CD4-positive, CD25-positive, alpha-beta regulatory T cell (primary cell): ENCODE data around the gene ZG16B. TPM values are rescaled to one million over a fixed set of nuclear protein-coding genes. Genes with fewer than 3 reads are reported as not detected.

Experiments used
- ATAC-seq, 2 donors: fragments of 150-1000 bp; cut with Tn5 transposase; one replicate each; pipeline ENCODE4 v1.10.0; 2021; ENCODE audit warnings: low read depth in 2 of 2, moderate number of reproducible peaks in 2 of 2, moderate library complexity in 1 of 2
- DNase-seq, 3 donors: peaks; one replicate each; pipeline versions ENCODE4 v3.0.0 to v3.0.0-alpha.2; 2012 to 2022; ENCODE audit warnings: mixed read lengths in 1 of 3
- H3K27ac ChIP-seq: one replicate; pipeline ENCODE4 v1.7.0; 2013; ENCODE audit warnings: mild to moderate bottlenecking, low read length; ENCODE audit not compliant: insufficient read depth, poor library complexity, severe bottlenecking
- H3K27me3 ChIP-seq: one replicate; pipeline ENCODE4 v1.7.0; 2013; ENCODE audit warnings: low read length; ENCODE audit not compliant: control insufficient read depth, insufficient read depth
- H3K36me3 ChIP-seq: one replicate; pipeline ENCODE4 v1.7.0; 2013; ENCODE audit warnings: mild to moderate bottlenecking, low read length, moderate library complexity; ENCODE audit not compliant: control insufficient read depth, insufficient read depth
- H3K4me1 ChIP-seq: 2 replicates; pipeline ENCODE4 v1.7.0; 2013; ENCODE audit warnings: mild to moderate bottlenecking, low read length; ENCODE audit not compliant: insufficient read depth, control insufficient read depth, poor library complexity, severe bottlenecking
- H3K4me3 ChIP-seq: one replicate; pipeline ENCODE4 v1.7.0; 2013; ENCODE audit warnings: low read depth, mild to moderate bottlenecking, low read length, moderate library complexity
- H3K9me3 ChIP-seq, 2 experiments: 1 replicate in 1 of 2; 2 replicates in 1 of 2; pipeline ENCODE4 v1.7.0; 2013; ENCODE audit warnings: low read length in 2 of 2, mild to moderate bottlenecking in 1 of 2, moderate library complexity in 1 of 2; ENCODE audit not compliant: control insufficient read depth in 2 of 2
- H3K27ac Mint-ChIP-seq, 3 donors: one replicate each; pipeline ENCODE4 v1.8.0; 2020 to 2022; ENCODE audit warnings: mild to moderate bottlenecking in 3 of 3, mixed read lengths in 3 of 3, moderate library complexity in 2 of 3
- H3K27me3 Mint-ChIP-seq: one replicate; pipeline ENCODE4 v1.8.0; 2022; ENCODE audit warnings: mild to moderate bottlenecking, mixed read lengths
- H3K36me3 Mint-ChIP-seq: one replicate; pipeline ENCODE4 v1.8.0; 2020; ENCODE audit warnings: mixed read lengths
- H3K4me1 Mint-ChIP-seq, 4 donors: one replicate each; pipeline ENCODE4 v1.8.0; 2020 to 2022; ENCODE audit warnings: mixed read lengths in 4 of 4, mild to moderate bottlenecking in 1 of 4
- H3K4me3 Mint-ChIP-seq, 4 donors: one replicate each; pipeline ENCODE4 v1.8.0; 2020 to 2022; ENCODE audit warnings: mild to moderate bottlenecking in 4 of 4, mixed read lengths in 4 of 4, moderate library complexity in 3 of 4
- H3K9me3 Mint-ChIP-seq, 7 donors: one replicate each; pipeline ENCODE4 v1.8.0; 2020 to 2022; ENCODE audit warnings: mixed read lengths in 7 of 7, mild to moderate bottlenecking in 3 of 7, moderate library complexity in 2 of 7
- polyA plus RNA-seq, 4 donors: library from polyadenylated mRNA; unstranded; fragments of 300-500 nt; fragmentation: Illumina TruSeq; gene quantifications; one replicate each; pipeline ENCODE4 v1.2.3, GENCODE V29; 2021
- total RNA-seq: library from RNA; stranded (reverse); gene quantifications from one replicate; pipeline ENCODE4 v1.2.3, GENCODE V29; 2022

ZG16B gene
- total and polyA plus RNA-seq, 5 donors from 2014 or later, result 0.60 to 2.4 (median 1.4) TPM; not detected in 1

DNA sequence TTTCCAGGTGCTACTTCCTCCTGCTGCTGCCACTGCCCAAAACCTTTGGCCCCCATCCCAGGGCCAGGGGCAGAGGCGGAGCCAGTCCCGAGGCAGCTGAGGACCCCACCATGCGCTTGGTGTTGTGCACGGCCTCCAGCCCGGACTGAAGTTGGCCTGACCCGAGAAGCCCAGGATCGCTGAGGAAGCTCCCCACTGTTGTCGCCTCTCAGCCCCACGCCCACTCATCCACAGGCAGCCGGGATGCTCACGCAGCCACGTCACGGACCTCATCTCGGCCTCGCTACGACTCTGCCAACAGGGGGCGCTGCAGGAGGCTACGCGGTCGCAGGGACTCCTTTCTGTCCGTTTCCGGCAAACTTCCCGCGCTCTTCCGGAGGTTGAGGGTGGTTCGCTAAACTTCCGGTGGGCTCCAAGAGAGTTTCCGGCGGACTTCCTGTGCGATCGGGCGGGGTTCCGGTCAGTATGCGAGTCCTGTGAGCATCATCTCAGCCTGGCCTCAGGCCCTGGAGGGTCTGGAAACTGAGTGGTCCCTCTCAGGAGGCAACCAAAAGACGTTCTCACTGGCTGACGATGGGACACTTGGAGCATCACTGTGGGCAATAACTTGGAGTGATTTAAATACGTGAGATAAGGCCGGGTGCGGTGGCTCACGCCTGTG is 12.4 kb downstream of the ZG16B start:
- peaks cover 0 to 52% (median 14%) of the 10 kb centered on the region in 4 donors for H3K4me1 Mint-ChIP-seq
- peak overlapping the region in 2 of 4 donors; percentile 39 to 61 for H3K4me3 Mint-ChIP-seq
- H3K36me3 ChIP-seq, result no peaks in the 10 kb centered on the region
- H3K4me1 ChIP-seq, result peaks cover 29% of the 10 kb centered on the region
- H3K36me3 Mint-ChIP-seq, result no peaks in the 10 kb centered on the region
- peaks cover 8% of the 10 kb centered on the region for H3K27me3 Mint-ChIP-seq
- DNase-seq (peak; percentile 26 to 87 (median 49)), ATAC-seq (peak; percentile 36 to 51)
- no peaks in the 10 kb centered on the region for H3K27me3 ChIP-seq
- H3K9me3 ChIP-seq, result no peaks in the 10 kb centered on the region
- peak overlapping the region; percentile 57 for H3K27ac ChIP-seq
- peak overlapping the region; percentile 84 to 95 (median 89) for H3K27ac Mint-ChIP-seq
- H3K4me3 ChIP-seq, result peak overlapping the region; percentile 26
- no peaks in the 10 kb centered on the region for H3K9me3 Mint-ChIP-seq

DNA sequence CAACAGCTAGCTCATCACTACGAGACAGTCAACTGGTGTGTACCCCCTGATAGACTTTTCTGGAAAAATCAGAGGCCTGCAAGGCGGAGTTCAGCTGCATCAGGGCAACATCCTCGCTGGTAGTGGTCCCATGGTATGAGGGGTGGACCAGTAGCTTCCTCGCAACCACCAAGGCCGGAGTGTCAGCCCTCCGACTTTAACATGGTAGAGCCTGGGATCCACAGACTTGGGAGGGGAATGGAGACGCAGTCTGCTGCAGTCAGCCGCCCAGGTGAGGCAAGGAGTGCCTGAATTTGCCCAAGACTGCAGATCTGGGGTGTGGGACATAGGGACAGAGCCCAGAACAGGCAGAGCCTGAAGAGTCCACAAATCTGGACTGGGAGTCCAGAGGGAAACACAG is 13.4 kb downstream of the ZG16B start:
- ATAC-seq, result no peak
- Mint-ChIP-seq H3K4me3 (no peak overlapping the region), H3K9me3 (no peaks in the 10 kb centered on the region), H3K4me1 (peaks cover 0 to 46% (median 8%) of the 10 kb centered on the region in 4 donors), H3K36me3 (no peaks in the 10 kb centered on the region), H3K27me3 (peaks cover 9% of the 10 kb centered on the region), H3K27ac (peak overlapping the region in 2 of 3 donors; percentile 85 to 87)
- no peak for DNase-seq
- Histone ChIP-seq H3K9me3 (no peaks in the 10 kb centered on the region), H3K27ac (no peak overlapping the region), H3K4me3 (no peak overlapping the region), H3K27me3 (no peaks in the 10 kb centered on the region), H3K36me3 (no peaks in the 10 kb centered on the region), H3K4me1 (peaks cover 29% of the 10 kb centered on the region)

DNA sequence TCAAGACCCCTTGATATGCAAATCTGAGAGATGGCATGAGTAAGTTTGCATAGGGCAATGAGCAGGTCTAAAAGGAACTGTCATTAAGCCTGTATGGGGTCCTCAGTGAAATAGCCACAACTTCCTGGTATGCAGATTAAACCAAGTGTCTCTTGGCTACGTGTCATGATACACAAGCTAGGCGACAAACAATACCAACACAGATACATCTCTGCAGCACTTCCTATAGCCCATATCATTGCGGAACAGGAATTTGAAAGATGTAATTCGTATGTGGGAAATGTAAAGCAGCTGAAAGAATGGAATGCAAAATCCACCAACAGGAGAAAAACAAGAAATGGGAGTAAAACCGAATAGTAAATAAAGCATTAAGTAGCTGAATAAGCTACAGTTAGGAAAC is 15.0 kb downstream of the ZG16B start:
- no peak for ATAC-seq
- Histone ChIP-seq H3K27ac (no peak overlapping the region), H3K36me3 (no peaks in the 10 kb centered on the region), H3K4me3 (no peak overlapping the region), H3K9me3 (no peaks in the 10 kb centered on the region), H3K4me1 (peaks cover 26% of the 10 kb centered on the region), H3K27me3 (no peaks in the 10 kb centered on the region)
- Mint-ChIP-seq H3K4me3 (no peak overlapping the region), H3K9me3 (no peaks in the 10 kb centered on the region), H3K4me1 (peaks cover 0 to 35% (median 8%) of the 10 kb centered on the region in 4 donors), H3K27ac (peak overlapping the region in 1 of 3 donors; percentile 5), H3K36me3 (no peaks in the 10 kb centered on the region), H3K27me3 (peaks cover 16% of the 10 kb centered on the region)
- no peak for DNase-seq

DNA sequence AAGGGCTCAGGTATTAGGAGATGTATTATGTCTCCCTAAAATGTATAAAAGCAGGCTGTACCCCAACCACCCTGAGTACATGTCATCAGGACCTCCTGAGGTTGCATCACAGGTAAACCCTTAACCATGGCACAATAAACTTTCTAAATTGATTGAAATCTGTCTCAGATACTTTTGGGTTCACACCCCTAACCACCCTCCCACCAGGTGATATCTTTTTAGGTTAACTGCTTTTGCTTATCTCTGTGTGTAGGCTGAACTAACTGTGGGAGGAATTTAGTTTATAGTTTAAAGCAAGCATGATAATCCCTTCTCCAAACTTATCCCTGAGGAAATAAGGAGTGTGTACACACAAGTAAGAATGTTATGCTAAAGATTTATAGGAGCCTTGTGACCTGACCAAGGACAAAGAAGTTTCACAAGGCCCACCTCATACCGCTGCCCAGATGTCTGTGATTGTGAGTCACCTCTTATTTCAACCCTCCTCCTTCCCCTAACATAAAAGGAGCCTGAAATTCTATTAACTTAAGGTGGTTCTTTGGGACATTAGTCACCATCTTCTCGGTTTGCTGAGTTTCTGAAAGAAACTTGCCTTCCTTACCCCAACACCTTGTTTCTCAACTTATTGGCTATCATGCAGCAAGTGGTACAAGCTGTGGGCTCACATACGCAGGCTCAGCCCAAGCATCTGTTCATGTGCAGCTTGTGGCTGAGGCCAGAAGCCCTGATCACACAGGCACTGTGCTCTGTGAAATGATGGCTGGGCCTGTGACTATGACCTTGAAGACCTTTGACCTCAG is 16.6 kb downstream of the ZG16B start:
- Histone ChIP-seq H3K27me3 (no peaks in the 10 kb centered on the region), H3K4me3 (no peak overlapping the region), H3K4me1 (peaks cover 11% of the 10 kb centered on the region), H3K9me3 (no peaks in the 10 kb centered on the region), H3K27ac (no peak overlapping the region), H3K36me3 (no peaks in the 10 kb centered on the region)
- DNase-seq, result no peak
- ATAC-seq, result peak in 1 of 2 donors; percentile 11
- H3K4me3 Mint-ChIP-seq, result no peak overlapping the region
- peaks cover 21% of the 10 kb centered on the region for H3K27me3 Mint-ChIP-seq
- peaks cover 0 to 23% (median 7%) of the 10 kb centered on the region in 4 donors for H3K4me1 Mint-ChIP-seq
- H3K36me3 Mint-ChIP-seq, result no peaks in the 10 kb centered on the region
- H3K9me3 Mint-ChIP-seq, result no peaks in the 10 kb centered on the region
- no peak overlapping the region for H3K27ac Mint-ChIP-seq

DNA sequence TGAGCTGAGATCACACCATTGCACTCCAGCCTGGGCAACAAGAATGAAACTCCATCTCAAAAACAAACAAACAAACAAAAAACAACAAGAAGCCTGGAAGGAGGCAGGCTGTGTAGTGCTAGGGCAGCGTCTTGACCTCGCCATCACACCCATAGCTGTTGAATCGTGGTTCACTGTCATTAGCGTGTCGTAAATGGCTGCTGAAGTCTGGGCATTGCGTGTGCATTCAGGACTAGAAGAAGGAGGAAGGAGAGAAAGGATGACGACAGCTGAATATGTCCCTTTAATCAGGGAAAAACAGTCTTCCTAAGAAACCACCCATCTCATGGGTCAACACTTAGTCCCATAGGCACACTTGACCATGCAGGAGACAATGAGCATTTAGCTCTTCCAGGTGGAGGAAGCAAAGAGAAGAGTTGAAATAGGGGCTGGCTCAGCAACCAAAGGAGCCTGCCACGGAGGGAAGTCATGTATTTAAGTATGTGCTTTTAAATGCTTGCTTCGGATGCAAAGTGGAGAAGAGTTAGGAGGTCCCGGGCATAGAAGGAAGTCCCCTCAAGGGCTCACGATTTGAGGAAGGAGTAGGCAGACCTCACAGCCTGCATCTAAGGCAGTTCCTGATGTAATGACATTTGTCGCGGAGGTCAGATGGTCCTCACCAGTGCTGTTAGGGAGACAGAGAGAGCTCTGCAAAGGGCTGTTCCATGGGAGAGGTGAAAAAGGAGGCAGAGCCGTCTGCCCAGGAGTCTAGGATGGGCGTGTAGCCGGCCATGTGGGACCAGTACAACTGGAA is 19.0 kb downstream of the ZG16B start:
- peaks cover 0 to 3% (median 0%) of the 10 kb centered on the region in 7 donors for H3K9me3 Mint-ChIP-seq
- peak overlapping the region in 2 of 3 donors; percentile 62 to 77 for H3K27ac Mint-ChIP-seq
- H3K36me3 ChIP-seq, result no peaks in the 10 kb centered on the region
- peak overlapping the region in 1 of 4 donors; percentile 27 for H3K4me3 Mint-ChIP-seq
- no peaks in the 10 kb centered on the region for H3K27me3 ChIP-seq
- DNase-seq (no peak), ATAC-seq (no peak)
- H3K9me3 ChIP-seq, result peaks cover 0 to 3% of the 10 kb centered on the region in 2 experiments
- H3K36me3 Mint-ChIP-seq, result peaks cover under 1% of the 10 kb centered on the region
- no peaks in the 10 kb centered on the region for H3K4me1 ChIP-seq
- peaks cover 22% of the 10 kb centered on the region for H3K27me3 Mint-ChIP-seq
- peaks cover 0 to 4% (median under 1%) of the 10 kb centered on the region in 4 donors for H3K4me1 Mint-ChIP-seq
- no peak overlapping the region for H3K4me3 ChIP-seq
- H3K27ac ChIP-seq, result no peak overlapping the region

DNA sequence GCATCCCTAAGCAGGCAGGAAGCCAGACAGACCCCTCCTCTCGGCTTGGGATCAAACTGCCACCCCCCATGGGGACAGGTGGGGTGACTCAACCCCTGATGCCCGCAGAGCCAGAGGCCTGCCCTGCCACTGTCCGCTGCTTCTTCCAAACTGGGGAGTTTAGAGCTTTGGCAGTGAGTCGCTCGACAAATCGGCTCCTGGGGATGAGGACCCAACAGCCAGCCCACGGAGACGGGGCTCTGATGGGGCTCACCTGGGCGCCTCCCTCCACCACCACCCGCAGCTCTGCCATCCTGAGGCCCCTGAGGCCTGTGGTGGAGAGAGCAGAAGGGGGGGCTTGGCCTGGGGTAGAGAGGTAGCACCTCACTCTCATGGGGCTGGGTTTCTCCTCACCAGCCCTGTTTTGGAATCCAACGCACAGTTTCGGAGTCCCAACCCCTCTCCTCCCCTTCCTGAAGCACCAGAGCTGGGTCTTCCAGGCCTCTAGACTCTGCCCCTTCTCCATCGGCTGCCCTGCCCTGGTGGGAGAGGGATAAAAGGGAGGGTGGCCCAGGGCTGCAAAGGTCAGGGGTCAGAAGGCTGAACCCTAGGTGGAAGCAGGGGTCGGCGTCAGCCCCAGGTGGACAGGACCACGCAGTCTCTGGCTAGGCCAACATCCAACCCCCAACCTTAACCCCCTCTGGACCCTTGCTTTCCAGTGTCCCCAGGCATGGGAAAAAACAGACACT is 22.1 kb downstream of the ZG16B start:
- H3K27me3 Mint-ChIP-seq, result peaks cover 27% of the 10 kb centered on the region
- no peak for DNase-seq
- ATAC-seq, result no peak
- H3K9me3 ChIP-seq, result peaks cover 2 to 10% of the 10 kb centered on the region in 2 experiments
- H3K4me1 ChIP-seq, result no peaks in the 10 kb centered on the region
- H3K36me3 Mint-ChIP-seq, result peaks cover 6% of the 10 kb centered on the region
- no peaks in the 10 kb centered on the region for H3K27me3 ChIP-seq
- H3K36me3 ChIP-seq, result no peaks in the 10 kb centered on the region
- no peak overlapping the region for H3K27ac ChIP-seq
- H3K9me3 Mint-ChIP-seq, result peaks cover 0 to 9% (median 6%) of the 10 kb centered on the region in 7 donors
- H3K4me3 Mint-ChIP-seq, result no peak overlapping the region
- H3K4me3 ChIP-seq, result no peak overlapping the region
- H3K4me1 Mint-ChIP-seq, result no peaks in the 10 kb centered on the region
- no peak overlapping the region for H3K27ac Mint-ChIP-seq
